LNCaP clone FGC (cell line): ENCODE results near the gene ALKBH3.

Experiments used
- DNase-seq: peaks from one replicate; pipeline ENCODE4 v3.0.0-alpha.2; 2011; ENCODE audit warnings: low read depth
- H3K4me3 ChIP-seq: 2 replicates; pipeline ENCODE4 v1.5.1; 2011; ENCODE audit warnings: mild to moderate bottlenecking, low read depth, low read length, control low read depth
- CTCF ChIP-seq: IDR thresholded peaks from 2 replicates; pipeline ENCODE4 v1.5.1; 2012; ENCODE audit warnings: mild to moderate bottlenecking; ENCODE audit not compliant: control insufficient read depth, insufficient read depth; ENCODE audit errors: extremely low read depth

ALKBH3 gene

GRCh38 chr11:43952020-43952400, 71.4 kb downstream of the ALKBH3 start:
- no peak for DNase-seq
- H3K4me3 ChIP-seq = no peak overlapping the region
- TF ChIP-seq CTCF = no peak

- no peak overlapping the region for H3K4me3 ChIP-seq
- DNase-seq = peak; percentile 17
- no peak for TF ChIP-seq CTCF
Observed at GRCh38 chr11:43952401-43953342, 72.0 kb downstream of the ALKBH3 start.

- DNase-seq = no peak
- no peak overlapping the region for H3K4me3 ChIP-seq
- no peak for TF ChIP-seq CTCF
Observed at GRCh38 chr11:43953521-43953920, 72.9 kb downstream of the ALKBH3 start.

GRCh38 chr11:43954241-43954640, 73.6 kb downstream of the ALKBH3 start:
- TF ChIP-seq CTCF = no peak
- DNase-seq = no peak

GRCh38 chr11:43955381-43956118, 74.9 kb downstream of the ALKBH3 start:
- H3K4me3 ChIP-seq = no peak overlapping the region
- no peak for DNase-seq
- no peak for TF ChIP-seq CTCF

More at GRCh38 chr11:43954241-43954640, 73.6 kb downstream of the ALKBH3 start:
- no peak overlapping the region for H3K4me3 ChIP-seq

GRCh38 chr11:43957571-43957970, 76.9 kb downstream of the ALKBH3 start:
- no peak for DNase-seq
- H3K4me3 ChIP-seq = no peak overlapping the region
- TF ChIP-seq CTCF = no peak
